Ascending aorta (tissue), 2 donors: ENCODE results near the gene PLCD1. TPM values are rescaled to one million over a fixed set of nuclear protein-coding genes. Genes with fewer than 3 reads are reported as not detected.

Experiments used
- DNase-seq, 2 donors: peaks; one replicate each; pipeline ENCODE4 v3.0.0-alpha.2; 2019; ENCODE audit warnings: low spot score in 2 of 2
- H3K27ac ChIP-seq, 2 donors: fragments of 200-600 bp; sonication (generic); one replicate each; pipeline ENCODE4 v1.5.1; 2016 to 2017; ENCODE audit warnings: mild to moderate bottlenecking in 1 of 2
- H3K27me3 ChIP-seq: fragments of 200-600 bp; sonication (generic); one replicate; pipeline ENCODE4 v1.5.1; 2017
- H3K36me3 ChIP-seq, 2 donors: fragments of 200-600 bp; sonication (generic); one replicate each; pipeline ENCODE4 v1.5.1; 2016
- H3K4me1 ChIP-seq, 2 donors: fragments of 200-600 bp; sonication (generic); one replicate each; pipeline ENCODE4 v1.5.1; 2016 to 2017; ENCODE audit warnings: mild to moderate bottlenecking in 1 of 2
- H3K4me3 ChIP-seq, 2 donors: fragments of 200-600 bp; sonication (generic); one replicate each; pipeline ENCODE4 v1.5.1; 2016 to 2017; ENCODE audit warnings: mild to moderate bottlenecking in 1 of 2
- H3K9me3 ChIP-seq, 2 donors: fragments of 200-600 bp; sonication (generic); one replicate each; pipeline ENCODE4 v1.5.1; 2016
- CTCF ChIP-seq, 3 experiments: fragments of 200-600 bp in 2 of 3; fragments of 450-650 bp in 1 of 3; sonication (generic) in 2 of 3; IDR thresholded peaks; one replicate each; pipeline ENCODE4 v1.5.1; 2016 to 2019; ENCODE audit warnings: antibody characterized with exemption in 3 of 3, mild to moderate bottlenecking in 1 of 3, moderate library complexity in 1 of 3
- intact Hi-C: fragments of 100-400 bp; cut with DNase I; formaldehyde crosslinking; loops from one replicate; pipeline ENCODE4 v1.15.1; 2023
- total RNA-seq: library from RNA; depleted of rRNA; stranded (reverse); fragments of >200 nt; gene quantifications from one replicate; pipeline ENCODE4 v1.1.0, GENCODE V29; 2016

Gene PLCD1
- total RNA-seq, 1 donor from 2014 or later = 167 TPM

GRCh38 chr3:38028621-38029361 is 651 bp downstream of the PLCD1 start:
- peak overlapping the region; percentile 73 to 88 for H3K4me3 ChIP-seq
- intact Hi-C loops = loop anchor here (2.0 kb wide), 1 partner anchor 136 kb away; the partner anchor contains the start of gene OXSR1
- H3K27me3 ChIP-seq = no peaks in the 10 kb centered on the region
- H3K27ac ChIP-seq = peak overlapping the region; percentile 91 to 97
- H3K9me3 ChIP-seq = no peaks in the 10 kb centered on the region
- H3K4me1 ChIP-seq = peaks cover 25 to 36% of the 10 kb centered on the region in 2 donors
- TF ChIP-seq CTCF (IDR thresholded peaks at IDR 0.05) = no peak
- H3K36me3 ChIP-seq = no peaks in the 10 kb centered on the region
- peak in 1 of 2 donors; percentile 72 for DNase-seq

- no peaks in the 10 kb centered on the region for H3K27me3 ChIP-seq
- peak overlapping the region; percentile 91 to 97 for H3K27ac ChIP-seq
- intact Hi-C loops = loop anchor here (2.0 kb wide), 1 partner anchor 137 kb away; the partner anchor contains the start of gene OXSR1
- H3K4me3 ChIP-seq = peak overlapping the region; percentile 73 to 88
- no peaks in the 10 kb centered on the region for H3K36me3 ChIP-seq
- peaks cover 25 to 36% of the 10 kb centered on the region in 2 donors for H3K4me1 ChIP-seq
- no peak for DNase-seq
- no peak for TF ChIP-seq CTCF (IDR thresholded peaks at IDR 0.05)
- H3K9me3 ChIP-seq = no peaks in the 10 kb centered on the region
These were observed 1.7 kb downstream of the PLCD1 start for GRCh38 chr3:38027466-38028465.

GRCh38 chr3:38026856-38027255 is 2.6 kb downstream of the PLCD1 start:
- intact Hi-C loops = no loop called here
- Histone ChIP-seq H3K27me3 (no peaks in the 10 kb centered on the region), H3K27ac (peak overlapping the region; percentile 92 to 98), H3K4me1 (peaks cover 25 to 36% of the 10 kb centered on the region in 2 donors), H3K9me3 (no peaks in the 10 kb centered on the region), H3K36me3 (no peaks in the 10 kb centered on the region), H3K4me3 (no peak overlapping the region)
- no peak for TF ChIP-seq CTCF (IDR thresholded peaks at IDR 0.05)
- DNase-seq = peak in 1 of 2 donors; percentile 55

- intact Hi-C loops = no loop called here
- H3K4me3 ChIP-seq = peak overlapping the region; percentile 71 to 87
- TF ChIP-seq CTCF (IDR thresholded peaks at IDR 0.05) = no peak
- peaks cover 8 to 27% of the 10 kb centered on the region in 2 donors for H3K36me3 ChIP-seq
- DNase-seq = no peak
- no peaks in the 10 kb centered on the region for H3K9me3 ChIP-seq
- H3K27me3 ChIP-seq = no peaks in the 10 kb centered on the region
- H3K4me1 ChIP-seq = peaks cover 7 to 15% of the 10 kb centered on the region in 2 donors
- H3K27ac ChIP-seq = peak overlapping the region in 1 of 2 donors; percentile 98
These were observed 6.3 kb downstream of the PLCD1 start for GRCh38 chr3:38022896-38023709.

- peak overlapping the region; percentile 2 to 45 for H3K27ac ChIP-seq
- intact Hi-C loops = no loop called here
- H3K36me3 ChIP-seq = peaks cover 16 to 35% of the 10 kb centered on the region in 2 donors
- no peak for TF ChIP-seq CTCF (IDR thresholded peaks at IDR 0.05)
- no peaks in the 10 kb centered on the region for H3K9me3 ChIP-seq
- DNase-seq = no peak
- no peak overlapping the region for H3K4me3 ChIP-seq
- H3K4me1 ChIP-seq = peaks cover 7 to 15% of the 10 kb centered on the region in 2 donors
- H3K27me3 ChIP-seq = no peaks in the 10 kb centered on the region
These were observed 7.1 kb downstream of the PLCD1 start for GRCh38 chr3:38022301-38022700.
